Lung (tissue), 12 donors: ENCODE results near the gene SULT4A1. TPM values are rescaled to one million over a fixed set of nuclear protein-coding genes. Genes with fewer than 3 reads are reported as not detected.

Experiments
- ATAC-seq: fragments of 200-7000 bp; cut with Tn5 transposase; one replicate; pipeline ENCODE4 v1.9.1; 2020; ENCODE audit warnings: moderate number of reproducible peaks; ENCODE audit not compliant: insufficient read depth, low FRiP score
- DNase-seq, 3 donors: peaks; one replicate each; pipeline ENCODE4 v3.0.0-alpha.2; 2013 to 2017
- H3K27ac ChIP-seq, 2 donors: one replicate each; pipeline ENCODE4 v1.5.1; 2013; ENCODE audit warnings: mild to moderate bottlenecking in 2 of 2, moderate library complexity in 2 of 2, control low read depth in 1 of 2, inconsistent platforms in 1 of 2, low read depth in 1 of 2, low read length in 1 of 2
- H3K27me3 ChIP-seq, 3 donors: one replicate each; pipeline ENCODE4 v1.5.1; 2013; ENCODE audit warnings: low read length in 2 of 3; ENCODE audit not compliant: control insufficient read depth in 3 of 3, insufficient read depth in 3 of 3
- H3K36me3 ChIP-seq, 4 donors: one replicate each; pipeline ENCODE4 v1.5.1; 2013; ENCODE audit warnings: low read length in 4 of 4, mild to moderate bottlenecking in 1 of 4, moderate library complexity in 1 of 4; ENCODE audit not compliant: control insufficient read depth in 4 of 4, insufficient read depth in 4 of 4
- H3K4me1 ChIP-seq, 5 donors: one replicate each; pipeline ENCODE4 v1.5.1; 2013; ENCODE audit warnings: low read length in 5 of 5, mild to moderate bottlenecking in 2 of 5, moderate library complexity in 1 of 5; ENCODE audit not compliant: control insufficient read depth in 5 of 5, insufficient read depth in 5 of 5
- H3K4me3 ChIP-seq: one replicate; pipeline ENCODE4 v1.5.1; 2013; ENCODE audit warnings: mild to moderate bottlenecking, control low read depth, moderate library complexity
- H3K9ac ChIP-seq, 2 donors: one replicate each; pipeline ENCODE4 v1.5.1; 2013; ENCODE audit warnings: low read length in 2 of 2, control low read depth in 1 of 2; ENCODE audit not compliant: insufficient read depth in 1 of 2
- H3K9me3 ChIP-seq, 4 donors: one replicate each; pipeline ENCODE4 v1.5.1; 2013; ENCODE audit warnings: low read length in 3 of 4, mild to moderate bottlenecking in 1 of 4, moderate library complexity in 1 of 4; ENCODE audit not compliant: control insufficient read depth in 4 of 4, insufficient read depth in 3 of 4
- CTCF ChIP-seq: IDR thresholded peaks from 2 replicates; pipeline ENCODE4 v1.5.1; 2012; ENCODE audit warnings: mild to moderate bottlenecking; ENCODE audit errors: control extremely low read depth, extremely low read depth
- WGBS, 2 donors: extraction: QIAGEN DNeasy Blood & Tissue Kit; methylation state at CpG; one replicate each; pipeline ENCODE4 v1.1.7; 2013; 5-methylcytosine and 5-hydroxymethylcytosine counted together
- polyA plus RNA-seq, 2 donors: library from polyadenylated mRNA; stranded (reverse); fragments of 200-250 nt; gene quantifications; one replicate each; pipeline ENCODE4 v1.2.1, GENCODE V29; 2013
- total RNA-seq, 2 donors: library from RNA; depleted of rRNA in 1 of 2; stranded (reverse); fragments of >200 nt in 1 of 2; gene quantifications; one replicate each; pipeline ENCODE4 v1.2.1, GENCODE V29; 2014 to 2021
- donor health status: control.
- donor health status: control.
- donor health status: Bipolar disorder and iron deficiency.
- donor health status: healthy.
- donor health status: DM: yes; HTN: yes; CAD: no.

SULT4A1 gene
- total and polyA plus RNA-seq, 4 donors: 0.06 to 0.31 (median 0.26) TPM; not detected in 1

GRCh38 chr22:43892183-43892894 is 30.0 kb upstream of the SULT4A1 start:
- H3K9ac ChIP-seq: no peak overlapping the region
- H3K27me3 ChIP-seq: peaks cover 0 to 37% (median 26%) of the 10 kb centered on the region in 3 donors
- ATAC-seq (no peak), DNase-seq (no peak)
- H3K9me3 ChIP-seq: peaks cover 0 to 4% (median 0%) of the 10 kb centered on the region in 4 donors
- no peak overlapping the region for H3K27ac ChIP-seq
- TF ChIP-seq CTCF: no peak
- no peaks in the 10 kb centered on the region for H3K36me3 ChIP-seq
- H3K4me1 ChIP-seq: no peaks in the 10 kb centered on the region
- 47 to 49% methylated on average over 15 of the region's 15 CpGs for WGBS, 2 donors
- no peak overlapping the region for H3K4me3 ChIP-seq

- no peak for TF ChIP-seq CTCF
- Histone ChIP-seq H3K4me3 (no peak within 1 kb of the TSS), H3K27ac (no peak within 1 kb of the TSS), H3K9me3 (peaks cover 0 to 4% (median 0%) of the 10 kb centered on the region in 4 donors), H3K27me3 (peaks cover 0 to 37% (median 26%) of the 10 kb centered on the region in 3 donors), H3K36me3 (no peaks in the 10 kb centered on the region), H3K9ac (no peak within 1 kb of the TSS), H3K4me1 (no peaks in the 10 kb centered on the region)
- WGBS, 2 donors: 3% methylated on average over 70 to 72 of the region's 72 CpGs
- ATAC-seq (no peak), DNase-seq (no peak)
These were observed 29.3 kb upstream of the SULT4A1 start, which contains the start of gene PNPLA5 for GRCh38 chr22:43891360-43892182. PNPLA5 (minus strand) TSS chr22:43892013; CDS start chr22:43891880, 133 bp downstream.

GRCh38 chr22:43890901-43891331 is 28.6 kb upstream of the SULT4A1 start:
- ATAC-seq: no peak
- no peaks in the 10 kb centered on the region for H3K4me1 ChIP-seq
- no peaks in the 10 kb centered on the region for H3K36me3 ChIP-seq
- 19 to 25% methylated on average over 24 of the region's 24 CpGs for WGBS, 2 donors
- peaks cover 0 to 4% (median 0%) of the 10 kb centered on the region in 4 donors for H3K9me3 ChIP-seq
- H3K27ac ChIP-seq: no peak overlapping the region
- no peak for TF ChIP-seq CTCF
- no peak overlapping the region for H3K9ac ChIP-seq
- DNase-seq: no peak
- peaks cover 0 to 37% (median 26%) of the 10 kb centered on the region in 3 donors for H3K27me3 ChIP-seq
- H3K4me3 ChIP-seq: no peak overlapping the region
